ENCODE measurements around the gene TRIM51.
"Not testable (repeated sequence)": the region's sequence is repeated elsewhere in the genome, so short reads cannot be mapped to it uniquely, and the experiment has no call there.

Gene TRIM51, protein sequence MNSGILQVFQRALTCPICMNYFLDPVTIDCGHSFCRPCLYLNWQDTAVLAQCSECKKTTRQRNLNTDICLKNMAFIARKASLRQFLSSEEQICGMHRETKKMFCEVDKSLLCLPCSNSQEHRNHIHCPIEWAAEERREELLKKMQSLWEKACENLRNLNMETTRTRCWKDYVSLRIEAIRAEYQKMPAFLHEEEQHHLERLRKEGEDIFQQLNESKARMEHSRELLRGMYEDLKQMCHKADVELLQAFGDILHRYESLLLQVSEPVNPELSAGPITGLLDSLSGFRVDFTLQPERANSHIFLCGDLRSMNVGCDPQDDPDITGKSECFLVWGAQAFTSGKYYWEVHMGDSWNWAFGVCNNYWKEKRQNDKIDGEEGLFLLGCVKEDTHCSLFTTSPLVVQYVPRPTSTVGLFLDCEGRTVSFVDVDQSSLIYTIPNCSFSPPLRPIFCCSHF

DNA sequence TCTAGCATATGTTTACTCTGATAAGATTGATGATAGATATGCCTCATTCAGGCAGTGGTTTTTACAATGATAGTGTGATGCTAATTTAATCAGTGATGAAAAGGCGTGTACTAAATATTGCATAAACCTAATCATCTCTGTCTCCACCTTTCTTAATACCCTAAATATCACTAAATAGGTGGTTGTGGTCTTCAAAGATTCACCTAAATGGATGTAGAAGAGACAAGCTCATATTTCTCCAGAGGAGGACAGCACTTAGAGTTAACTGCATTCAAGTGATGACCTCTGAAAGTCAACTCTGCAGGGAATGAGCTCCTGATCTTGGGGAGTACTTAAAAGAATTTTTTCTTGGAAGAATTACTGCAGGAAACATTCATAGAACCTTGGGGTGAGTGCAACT, at the start of gene TRIM51:
TSS of gene TRIM51 (plus strand) at position 301 of the 400 bp plus-strand sequence. CDS start 2,132 bp downstream, outside the sequence.
- not testable (repeated sequence) for DNase-seq

DNA sequence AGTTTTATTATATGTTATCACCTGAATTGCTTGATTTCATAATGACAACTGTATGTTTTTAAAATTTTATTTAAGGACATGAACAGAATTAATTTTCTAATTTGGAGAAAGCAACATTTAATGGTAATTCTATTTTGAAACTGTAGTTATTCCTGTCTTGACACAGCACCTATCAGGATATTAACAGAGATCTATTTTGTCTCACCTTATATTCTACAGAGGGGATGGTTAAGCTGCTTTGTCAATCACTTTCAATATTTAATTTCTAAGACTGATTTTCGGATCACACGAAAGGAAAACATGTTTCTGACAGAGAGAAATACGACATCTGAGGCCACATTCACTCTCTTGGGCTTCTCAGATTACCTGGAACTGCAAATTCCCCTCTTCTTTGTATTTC, 44.6 kb upstream of the TRIM51 start, which contains the start of gene OR5D16:
TSS of gene OR5D16 (plus strand) at position 301 of the 400 bp plus-strand sequence. CDS start at position 301, 0 bp downstream.
- no peak for DNase-seq

DNA sequence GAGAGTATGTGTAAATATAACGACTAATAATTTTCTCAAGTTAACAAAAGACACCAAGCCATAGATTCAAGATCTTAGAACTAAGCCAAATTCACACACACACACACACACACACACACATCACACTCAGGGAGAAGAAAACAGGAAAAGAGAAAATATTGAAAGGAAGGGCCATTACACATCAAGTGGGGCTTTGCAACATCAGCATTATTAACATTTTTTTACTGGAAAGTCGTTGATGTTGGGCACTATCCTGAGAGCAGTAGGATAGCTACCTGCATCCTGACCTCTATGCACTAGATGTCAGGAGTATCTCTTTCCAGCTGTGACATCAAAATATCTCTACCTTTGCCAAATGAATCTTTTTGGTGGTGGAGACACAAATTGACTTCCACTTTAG, 35.6 kb upstream of the TRIM51 start:
- no peak for DNase-seq

DNA sequence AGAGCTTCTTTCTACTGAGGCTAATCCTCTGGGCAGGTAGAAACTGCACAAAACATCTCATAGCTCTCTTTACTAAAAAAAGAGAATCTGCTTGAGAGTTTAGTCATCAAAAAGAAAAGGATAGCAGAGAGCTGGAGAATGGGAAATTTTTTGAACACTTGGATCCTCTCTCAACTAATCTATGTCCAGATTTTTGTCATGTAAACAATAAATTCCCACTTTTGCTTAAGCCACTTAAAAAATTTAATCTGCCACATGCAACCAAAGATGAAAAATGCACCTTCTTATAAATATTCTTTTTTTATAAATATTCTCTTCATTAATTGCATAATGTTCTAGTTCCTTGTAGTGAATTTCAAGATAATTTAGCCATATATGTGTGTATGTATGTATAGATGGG, 34.1 kb upstream of the TRIM51 start:
- DNase-seq = no peak

DNA sequence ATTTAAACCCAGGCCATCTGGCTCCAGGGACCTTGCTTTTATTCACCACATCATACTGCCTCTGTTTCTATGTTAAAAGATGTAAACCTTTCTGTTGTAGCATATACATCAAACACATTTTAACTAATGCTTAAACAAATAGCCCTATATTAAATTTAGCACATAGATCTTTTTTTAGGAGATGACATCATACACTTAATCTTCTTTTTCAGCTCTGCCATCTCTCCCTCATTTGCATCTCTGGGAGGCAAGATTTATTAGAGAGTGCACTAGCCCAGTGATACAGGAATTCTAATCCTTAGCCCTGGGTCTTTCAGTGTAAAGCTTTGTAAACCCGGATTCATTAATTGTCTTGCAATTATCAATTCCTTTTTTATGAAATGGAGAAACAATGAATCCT, 31.0 kb upstream of the TRIM51 start:
- no peak for DNase-seq

DNA sequence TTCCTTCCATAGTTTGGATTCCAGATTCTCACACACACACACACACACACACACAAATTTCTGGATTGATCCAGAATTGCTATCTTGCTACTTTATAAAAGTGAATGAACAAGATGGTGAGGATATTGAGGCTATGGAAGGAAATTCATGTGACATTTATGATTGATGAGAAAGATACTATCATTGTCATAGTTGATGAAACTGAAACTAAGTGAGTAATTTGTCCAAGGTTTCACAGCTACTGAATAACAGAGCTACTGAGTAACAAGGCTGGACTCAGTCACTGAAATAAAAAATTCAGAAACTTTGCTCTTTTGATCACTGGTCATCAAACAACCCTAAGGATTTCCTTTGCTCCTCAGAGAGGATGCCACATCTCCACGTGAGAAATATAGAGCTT, 28.4 kb upstream of the TRIM51 start:
- no peak for DNase-seq

DNA sequence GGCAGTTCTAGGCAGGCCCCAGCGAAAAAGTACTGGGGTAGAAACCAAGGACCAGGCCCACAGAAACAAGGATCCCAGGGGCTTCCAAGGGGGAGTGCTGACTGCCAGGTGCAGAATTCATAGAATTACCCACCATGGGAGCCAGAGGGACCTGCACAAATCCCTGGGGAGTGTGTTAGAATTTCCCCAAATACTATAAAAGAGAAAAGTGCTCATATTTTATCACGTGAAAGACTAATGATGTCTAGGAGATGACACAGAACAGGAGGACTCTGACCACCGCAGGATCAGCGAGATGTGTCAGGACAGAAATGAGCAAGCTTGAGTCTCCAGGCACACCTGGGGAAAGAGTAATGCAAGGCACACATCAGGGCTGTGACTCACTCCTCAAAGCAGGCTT, 15.7 kb upstream of the TRIM51 start:
- not testable (repeated sequence) for DNase-seq

DNA sequence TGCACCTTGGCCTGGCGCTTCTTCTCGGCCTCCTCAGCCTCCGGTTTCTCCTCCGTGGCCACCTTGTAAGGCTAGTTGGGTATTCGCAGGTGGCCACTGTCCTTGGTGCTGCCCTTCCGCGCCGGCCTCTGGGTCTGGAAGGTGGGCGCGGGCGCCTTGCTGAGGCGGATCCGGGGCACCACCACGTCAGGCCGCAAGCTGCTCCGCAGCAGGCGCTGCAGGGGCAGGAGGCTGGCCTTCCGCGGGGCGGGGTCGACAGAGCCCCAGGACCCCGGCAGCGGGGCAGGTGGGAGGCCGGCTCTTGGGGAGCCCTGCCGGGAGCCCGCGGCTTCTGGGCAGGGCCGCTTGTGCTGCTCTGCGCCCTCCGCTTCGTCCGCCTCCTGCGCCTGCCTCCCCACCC, 10.4 kb upstream of the TRIM51 start:
- DNase-seq = not testable (repeated sequence)

DNA sequence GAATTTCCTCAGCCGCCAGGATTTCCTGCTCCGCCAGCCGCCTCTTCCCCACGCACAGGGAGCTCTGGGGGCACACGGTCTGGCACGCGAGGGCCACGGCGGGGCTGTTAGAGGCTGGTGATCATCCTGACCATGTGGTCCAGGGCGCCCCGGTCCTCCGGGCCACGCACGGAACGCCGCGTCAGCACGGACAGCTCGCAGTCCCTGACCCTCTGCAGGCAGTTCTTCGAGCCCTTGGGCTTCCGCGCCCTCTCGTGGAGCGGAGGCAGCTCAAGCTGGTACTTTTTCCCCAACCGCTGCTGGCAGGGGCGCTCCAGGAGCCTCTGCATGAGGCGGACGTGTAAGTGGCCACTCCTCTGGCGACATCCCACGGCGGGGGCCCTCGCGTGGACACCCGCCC, 10.0 kb upstream of the TRIM51 start:
- not testable (repeated sequence) for DNase-seq

DNA sequence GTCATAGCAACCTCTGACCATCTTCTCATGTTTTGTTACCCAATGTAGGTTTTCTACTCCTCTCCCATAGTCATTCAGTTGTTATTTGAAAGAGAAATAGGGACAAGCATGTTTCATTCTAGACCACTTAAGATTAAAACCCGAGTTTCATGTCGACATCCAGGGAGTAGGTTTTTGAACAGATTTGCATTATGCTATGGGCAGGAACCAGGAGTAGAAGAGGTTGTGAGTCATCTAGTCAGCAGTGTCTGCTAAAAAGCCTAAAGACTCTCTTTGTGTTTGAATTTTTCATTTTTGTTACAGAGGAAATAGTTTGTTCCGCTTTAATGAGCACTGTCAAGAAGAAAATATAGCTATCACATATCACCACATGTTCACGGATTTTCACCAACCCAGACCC, 1.9 kb downstream of the TRIM51 start:
- not testable (repeated sequence) for DNase-seq

DNA sequence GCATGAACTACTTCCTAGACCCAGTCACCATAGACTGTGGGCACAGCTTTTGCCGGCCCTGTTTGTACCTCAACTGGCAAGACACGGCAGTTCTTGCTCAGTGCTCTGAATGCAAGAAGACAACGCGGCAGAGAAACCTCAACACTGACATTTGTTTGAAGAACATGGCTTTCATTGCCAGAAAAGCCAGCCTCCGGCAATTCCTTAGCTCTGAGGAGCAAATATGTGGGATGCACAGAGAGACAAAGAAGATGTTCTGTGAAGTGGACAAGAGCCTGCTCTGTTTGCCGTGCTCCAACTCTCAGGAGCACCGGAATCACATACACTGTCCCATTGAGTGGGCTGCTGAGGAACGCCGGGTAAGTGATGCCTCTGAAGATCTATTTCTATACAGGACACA, 2.4 kb downstream of the TRIM51 start:
- DNase-seq = not testable (repeated sequence)

DNA sequence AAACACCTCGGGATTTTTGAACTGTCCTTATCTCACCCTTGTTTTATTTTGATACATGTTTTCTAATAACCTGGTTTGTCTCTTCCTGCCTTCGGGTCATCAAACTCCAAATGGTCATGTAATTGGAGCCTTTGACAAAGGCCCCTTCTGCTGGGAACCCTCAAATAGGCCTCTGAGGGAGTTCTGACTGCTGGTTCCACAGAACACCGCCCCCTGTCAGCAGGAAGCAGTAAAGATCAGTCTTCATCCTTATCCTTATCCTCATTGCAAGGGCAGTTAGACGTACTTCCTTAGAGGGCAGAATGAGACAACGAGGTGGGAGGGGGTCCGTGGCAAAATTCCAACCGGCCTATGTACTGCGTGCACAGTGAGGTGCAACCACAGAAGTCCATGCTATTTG, 12.1 kb downstream of the TRIM51 start:
- DNase-seq = no peak

DNA sequence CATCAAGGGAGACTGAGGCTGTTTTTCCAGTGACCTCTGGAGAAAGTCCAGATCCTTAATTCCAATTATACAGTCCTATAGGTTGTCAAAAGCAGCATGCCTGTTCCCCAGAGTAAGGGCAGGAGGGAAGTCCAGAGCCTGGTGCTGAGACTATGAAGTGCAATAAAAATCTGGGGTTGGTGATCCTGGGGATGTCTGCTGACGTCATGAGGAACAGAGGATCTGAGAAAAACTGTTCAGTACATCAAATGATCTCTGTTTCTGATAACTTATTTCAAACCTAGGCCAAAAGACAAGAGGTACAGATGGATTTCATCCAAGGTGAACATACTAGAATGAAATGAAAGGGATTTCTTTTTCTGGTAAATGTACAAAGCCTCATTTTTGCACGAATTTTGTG, 19.2 kb downstream of the TRIM51 start:
- DNase-seq = no peak

DNA sequence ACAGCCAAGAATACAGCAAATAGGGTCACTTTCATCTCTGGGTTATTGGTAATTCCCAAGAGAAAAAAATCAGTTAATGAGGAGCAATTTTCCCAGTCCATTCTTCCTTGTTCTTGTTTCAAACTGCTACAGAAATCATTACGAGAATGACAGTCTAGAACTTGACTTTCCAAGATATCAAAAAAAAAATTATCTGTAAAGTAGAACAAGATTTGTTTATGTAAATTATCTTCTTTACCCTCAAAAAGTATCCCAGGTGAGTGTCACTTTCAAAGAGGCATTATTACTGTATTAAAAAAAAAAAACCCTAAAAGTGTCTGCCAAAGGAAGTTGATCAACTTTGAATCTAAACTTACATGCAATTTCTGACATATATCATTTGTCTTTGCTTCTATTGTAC, 31.4 kb downstream of the TRIM51 start, which contains the start of gene OR5W2:
TSS of gene OR5W2 (minus strand) at position 101 of the 400 bp plus-strand sequence. CDS start at position 101, 0 bp downstream.
- DNase-seq = no peak

DNA sequence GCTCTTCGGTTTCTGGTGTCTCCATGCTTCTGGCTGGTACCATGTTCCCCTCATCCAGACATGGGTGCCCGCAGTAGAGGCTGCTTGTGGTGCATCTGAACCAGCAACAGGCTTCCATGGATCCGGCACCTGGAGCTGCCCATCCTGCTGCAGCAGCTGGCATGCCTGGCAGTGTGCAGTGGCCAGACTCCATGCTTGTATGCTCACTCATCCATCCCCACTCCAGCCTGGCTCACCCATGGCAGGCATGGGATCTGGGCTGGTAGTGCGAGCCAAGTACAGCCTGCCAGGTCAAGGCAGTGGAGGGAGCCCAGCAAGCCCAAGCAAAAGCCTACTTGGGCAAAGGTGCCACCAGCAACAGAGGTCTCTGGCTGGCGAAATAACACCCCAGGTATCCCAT, 37.4 kb downstream of the TRIM51 start:
- DNase-seq = no peak

DNA sequence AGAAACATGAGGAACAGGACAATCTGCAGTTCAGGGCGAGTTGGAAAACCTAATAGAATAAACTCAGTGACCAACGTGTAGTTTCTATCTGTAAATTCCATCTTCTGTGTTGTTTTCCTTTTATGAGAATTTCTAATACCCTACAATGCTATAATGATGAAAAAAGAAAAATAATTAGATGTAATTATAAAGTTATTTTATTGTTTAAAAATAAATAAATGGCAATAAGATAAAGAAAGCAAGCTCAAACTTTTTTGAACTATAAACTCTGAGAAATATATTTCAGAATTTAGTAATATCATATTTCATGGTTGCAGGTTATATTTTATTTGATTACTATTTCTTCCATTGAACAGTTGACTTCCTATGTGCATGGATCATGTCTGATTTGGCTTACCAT, 53.2 kb downstream of the TRIM51 start, which contains the start of gene OR5I1:
TSS of gene OR5I1 (minus strand) at position 101 of the 400 bp plus-strand sequence. CDS start at position 101, 0 bp downstream.
- no peak for DNase-seq

Data from CD4-positive, alpha-beta T cell treated with Interferon gamma for 1 hour (primary cell).